GM12872 (cell line): ENCODE data around the gene RASA3.

Experiments used
- TF ChIP-seq, protein P1 (sequence below): IDR thresholded peaks from 3 replicates; pipeline ENCODE4 v1.5.1; 2011; ENCODE audit warnings: low read depth, mild to moderate bottlenecking, low read length, moderate library complexity; ENCODE audit not compliant: insufficient read depth

Gene RASA3

DNA sequence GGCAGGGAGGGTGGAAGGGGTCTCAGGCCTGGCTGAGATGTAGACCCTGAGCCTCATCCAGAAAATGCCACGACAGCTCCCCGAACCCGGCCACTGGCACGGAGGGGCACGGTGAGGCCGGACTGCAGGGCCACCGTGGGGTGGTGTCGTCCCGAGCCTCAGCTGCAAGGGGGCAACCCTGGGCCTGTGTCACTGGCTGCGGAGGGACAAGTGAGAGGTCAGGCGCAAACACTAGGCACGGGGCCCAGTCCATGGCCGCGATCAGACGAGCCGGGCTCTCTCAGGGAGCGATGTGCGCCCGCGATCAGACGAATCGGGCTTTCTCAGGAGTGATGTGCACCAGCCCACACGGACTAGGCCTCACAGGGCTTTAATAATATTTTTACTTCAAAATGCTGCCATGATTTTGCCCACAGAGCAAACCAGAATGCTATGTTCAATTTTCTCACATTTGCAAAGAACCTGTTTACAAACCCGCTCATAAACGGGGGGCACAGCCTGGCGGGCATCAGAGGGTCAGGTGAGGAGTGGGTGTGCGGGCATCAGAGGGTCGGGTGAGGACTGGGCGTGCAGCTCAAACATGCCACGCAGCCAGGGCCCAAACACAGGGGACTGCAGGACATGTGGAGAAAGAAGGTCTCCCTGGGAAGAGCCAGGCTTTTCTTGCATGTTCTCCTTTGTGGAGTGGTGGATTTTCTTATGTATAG, 115.9 kb downstream of the RASA3 start:
- TF ChIP-seq, protein P1, sequence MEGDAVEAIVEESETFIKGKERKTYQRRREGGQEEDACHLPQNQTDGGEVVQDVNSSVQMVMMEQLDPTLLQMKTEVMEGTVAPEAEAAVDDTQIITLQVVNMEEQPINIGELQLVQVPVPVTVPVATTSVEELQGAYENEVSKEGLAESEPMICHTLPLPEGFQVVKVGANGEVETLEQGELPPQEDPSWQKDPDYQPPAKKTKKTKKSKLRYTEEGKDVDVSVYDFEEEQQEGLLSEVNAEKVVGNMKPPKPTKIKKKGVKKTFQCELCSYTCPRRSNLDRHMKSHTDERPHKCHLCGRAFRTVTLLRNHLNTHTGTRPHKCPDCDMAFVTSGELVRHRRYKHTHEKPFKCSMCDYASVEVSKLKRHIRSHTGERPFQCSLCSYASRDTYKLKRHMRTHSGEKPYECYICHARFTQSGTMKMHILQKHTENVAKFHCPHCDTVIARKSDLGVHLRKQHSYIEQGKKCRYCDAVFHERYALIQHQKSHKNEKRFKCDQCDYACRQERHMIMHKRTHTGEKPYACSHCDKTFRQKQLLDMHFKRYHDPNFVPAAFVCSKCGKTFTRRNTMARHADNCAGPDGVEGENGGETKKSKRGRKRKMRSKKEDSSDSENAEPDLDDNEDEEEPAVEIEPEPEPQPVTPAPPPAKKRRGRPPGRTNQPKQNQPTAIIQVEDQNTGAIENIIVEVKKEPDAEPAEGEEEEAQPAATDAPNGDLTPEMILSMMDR = no peak

DNA sequence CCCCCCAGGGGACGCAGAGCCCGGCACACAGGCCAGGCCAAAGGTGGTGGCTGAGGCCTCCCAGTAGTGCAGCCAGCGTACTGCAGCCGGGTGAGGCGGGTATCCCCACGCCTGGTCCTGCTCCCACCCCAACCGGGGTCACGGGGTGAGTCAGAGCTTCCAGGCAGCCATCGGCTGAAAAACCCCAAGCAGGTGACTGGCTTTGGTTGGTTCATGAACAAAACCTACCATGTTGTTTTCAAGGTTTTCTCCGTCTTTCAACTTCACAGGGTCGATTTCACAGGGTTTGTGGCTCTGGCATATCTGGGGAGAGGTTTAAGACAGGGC, 116.5 kb downstream of the RASA3 start:
- TF ChIP-seq, protein P1 = no peak

DNA sequence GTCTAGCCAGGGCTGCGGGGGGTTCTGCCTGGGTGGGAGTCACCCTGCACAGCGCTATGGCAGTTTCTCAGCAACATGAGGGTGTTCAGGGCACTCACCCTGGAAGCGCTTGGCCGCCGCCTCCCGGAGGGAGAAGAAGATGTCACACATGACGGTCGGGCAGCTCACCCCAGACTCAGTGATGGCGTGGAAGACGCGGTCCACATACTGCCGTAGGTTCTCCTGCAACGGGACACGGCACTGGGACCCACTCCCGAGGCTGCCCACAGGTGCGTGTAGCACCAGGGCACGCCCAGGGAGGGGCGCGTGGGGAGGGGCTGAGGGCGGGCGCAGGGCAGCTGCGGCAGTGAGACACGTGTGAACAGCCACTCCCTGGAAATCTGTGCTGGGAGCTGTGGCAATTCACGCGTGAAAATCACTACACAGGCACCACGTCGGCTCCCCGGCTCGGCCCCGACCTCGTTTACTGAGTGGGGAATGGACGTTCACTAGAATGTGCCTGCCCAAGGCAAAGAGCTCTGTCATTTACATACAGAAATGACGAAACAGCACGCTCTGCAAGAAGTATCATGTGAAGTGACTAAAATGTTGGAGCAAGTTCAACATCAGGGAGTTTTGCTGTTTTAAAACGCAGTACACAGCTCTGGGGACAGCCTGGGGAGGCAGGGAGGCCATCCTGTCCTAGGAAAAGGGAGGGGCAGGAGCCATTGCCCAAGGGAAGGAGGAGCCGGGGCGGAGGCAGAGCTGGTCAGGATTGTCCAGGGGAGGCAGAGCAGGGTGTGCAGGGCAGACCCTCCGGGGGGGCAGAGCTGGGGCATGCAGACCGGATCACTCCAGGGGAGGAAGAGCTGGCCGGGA, 117.1 kb downstream of the RASA3 start:
- TF ChIP-seq, protein P1 = no peak

DNA sequence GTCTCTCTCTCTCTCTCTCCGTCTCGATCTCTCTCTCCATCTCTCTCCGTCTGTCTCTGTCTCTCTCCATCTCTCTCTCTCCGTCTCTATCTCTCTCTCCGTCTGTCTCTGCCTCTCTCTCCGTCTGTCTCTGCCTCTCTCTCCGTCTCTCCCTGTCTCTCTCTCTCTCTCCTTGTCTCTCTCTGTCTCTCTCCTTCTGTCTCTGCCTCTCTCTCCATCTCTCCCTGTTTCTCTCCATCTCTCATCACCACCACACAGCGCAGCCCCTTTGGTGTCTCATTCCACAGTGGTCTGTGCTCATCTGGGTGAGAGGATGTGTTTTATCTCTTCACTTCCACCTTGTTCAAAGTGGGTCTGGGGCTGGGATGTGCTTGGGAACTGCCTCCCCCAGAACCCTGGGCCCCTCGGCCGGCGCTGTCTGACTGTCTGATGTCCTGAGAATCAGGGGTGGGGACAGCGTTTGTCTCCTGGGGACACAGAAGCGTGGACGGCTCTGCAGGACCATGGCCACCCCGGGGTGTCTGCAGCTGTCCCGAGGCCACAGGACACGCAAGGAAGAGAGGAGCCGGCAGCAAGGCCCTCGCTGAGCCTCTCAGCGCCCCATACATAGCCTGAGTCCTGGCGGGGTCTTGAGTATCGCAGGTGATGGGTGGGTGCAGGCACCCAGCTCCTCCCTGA, 118.3 kb downstream of the RASA3 start:
- TF ChIP-seq, protein P1 = no peak

DNA sequence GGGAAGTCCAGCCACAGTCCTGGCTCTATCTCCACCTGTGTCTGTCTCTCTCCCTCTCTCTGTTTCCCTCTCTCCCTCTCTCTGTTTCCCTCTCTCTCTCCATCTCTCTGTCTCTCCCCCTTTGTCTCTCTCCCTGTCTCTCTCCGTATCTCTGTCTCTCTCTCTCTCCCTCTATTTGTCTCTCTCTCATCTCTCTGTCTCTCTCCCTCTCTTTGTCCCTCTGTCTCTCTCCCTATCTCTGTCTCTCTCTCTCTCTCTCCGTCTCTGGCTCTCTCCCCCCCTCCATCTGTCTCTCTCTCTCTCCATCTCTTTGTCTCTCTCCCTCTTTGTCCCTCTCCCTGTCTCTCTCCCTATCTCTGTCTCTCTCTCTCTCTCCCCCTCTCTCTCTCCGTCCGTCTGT, 119.1 kb downstream of the RASA3 start:
- TF ChIP-seq, protein P1 = no peak

DNA sequence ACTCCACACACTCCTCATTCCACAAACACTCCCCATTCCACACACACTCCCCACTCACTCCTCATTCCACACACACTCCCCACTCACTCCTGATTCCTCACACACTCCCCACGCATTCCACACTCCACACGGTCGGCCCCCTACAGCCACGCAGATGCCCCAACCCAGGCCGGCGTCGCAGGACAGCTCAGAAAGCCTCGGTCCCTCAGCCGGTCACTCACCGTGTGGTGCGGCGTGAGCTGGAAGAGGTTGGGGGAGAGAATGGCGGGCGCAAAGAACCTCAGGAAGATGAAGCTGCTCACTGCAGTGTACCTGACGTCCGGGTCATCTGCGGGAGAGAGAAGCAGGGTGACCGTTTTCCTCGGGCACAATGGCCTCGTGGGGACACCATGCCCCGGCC, 119.5 kb downstream of the RASA3 start:
- TF ChIP-seq, protein P1 = no peak

DNA sequence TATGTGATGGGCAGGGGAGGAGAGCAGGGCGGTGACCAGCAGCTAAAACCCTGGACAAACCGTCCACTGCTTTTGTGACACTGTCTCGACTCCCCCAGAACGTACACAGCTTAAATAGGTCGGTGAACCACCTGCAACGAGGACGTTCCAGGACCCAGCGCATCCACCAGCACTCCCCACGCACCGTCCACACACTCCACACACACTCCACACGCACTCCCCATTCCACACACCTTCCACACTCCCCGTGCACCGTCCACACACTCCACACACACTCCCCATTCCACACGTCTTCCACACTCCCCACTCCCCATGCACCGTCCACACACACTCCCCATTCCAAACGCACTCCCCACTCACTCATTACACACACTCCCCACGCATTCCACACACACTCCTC, 120.3 kb downstream of the RASA3 start:
- TF ChIP-seq, protein P1 = no peak
